GM19328 (cell line): Measurements from ENCODE around the gene GPR139.

ENCODE experiments used
- ATAC-seq: cut with Tn5 transposase; IDR thresholded peaks from one replicate; pipeline ENCODE4 v1.9.1; 2021; ENCODE audit warnings: mild to moderate bottlenecking, moderate library complexity; ENCODE audit not compliant: unreplicated experiment

Gene GPR139

GRCh38 chr16:20073203-20074098 lies at the start of gene GPR139:
GPR139 (minus strand) TSS chr16:20073890; CDS start chr16:20073616, 274 bp downstream.
- no peak for ATAC-seq

- ATAC-seq = no peak
Observed at GRCh38 chr16:20122011-20122410, 48.3 kb upstream of the GPR139 start.

- ATAC-seq = no peak
Observed at GRCh38 chr16:20114356-20114755, 40.7 kb upstream of the GPR139 start.

GRCh38 chr16:20111143-20111542 lies 37.5 kb upstream of the GPR139 start:
- no peak for ATAC-seq

GRCh38 chr16:20107083-20107482 lies 33.4 kb upstream of the GPR139 start:
- no peak for ATAC-seq

- no peak for ATAC-seq
Observed at GRCh38 chr16:20104563-20105183, 31.0 kb upstream of the GPR139 start.

GRCh38 chr16:20102521-20102920 lies 28.8 kb upstream of the GPR139 start:
- ATAC-seq = no peak

GRCh38 chr16:20102021-20102420 lies 28.3 kb upstream of the GPR139 start:
- no peak for ATAC-seq

GRCh38 chr16:20099375-20099774 lies 25.7 kb upstream of the GPR139 start:
- ATAC-seq = no peak

- ATAC-seq = no peak
Observed at GRCh38 chr16:20094157-20094556, 20.5 kb upstream of the GPR139 start.

- no peak for ATAC-seq
Observed at GRCh38 chr16:20089246-20089965, 15.7 kb upstream of the GPR139 start.

GRCh38 chr16:20084624-20085226 lies 11.0 kb upstream of the GPR139 start:
- ATAC-seq = no peak

- no peak for ATAC-seq
Observed at GRCh38 chr16:20079106-20079505, 5.4 kb upstream of the GPR139 start.

- ATAC-seq = no peak
Observed at GRCh38 chr16:20075243-20075642, 1.6 kb upstream of the GPR139 start.

- ATAC-seq = no peak
Observed at GRCh38 chr16:20074099-20074991, 655 bp upstream of the GPR139 start.

GRCh38 chr16:20072874-20073202 lies 852 bp downstream of the GPR139 start:
- ATAC-seq = no peak

- no peak for ATAC-seq
Observed at GRCh38 chr16:20072146-20072873, 1.4 kb downstream of the GPR139 start.

- no peak for ATAC-seq
Observed at GRCh38 chr16:20064931-20065330, 8.8 kb downstream of the GPR139 start.

GRCh38 chr16:20064520-20064919 lies 9.2 kb downstream of the GPR139 start:
- ATAC-seq = no peak

GRCh38 chr16:20061132-20061531 lies 12.6 kb downstream of the GPR139 start:
- ATAC-seq = no peak
